Chondrocyte (in vitro differentiated cells): ENCODE results near the gene KIAA0825. TPM values are rescaled to one million over a fixed set of nuclear protein-coding genes. Genes with fewer than 3 reads are reported as not detected.

Source experiments
- DNase-seq: peaks from one replicate; pipeline ENCODE4 v3.0.0; 2021; ENCODE audit warnings: mixed read lengths, low spot score
- H3K27ac Mint-ChIP-seq: one replicate; pipeline ENCODE4 v1.8.0; 2021; ENCODE audit warnings: mild to moderate bottlenecking, moderate library complexity, mixed read lengths; ENCODE audit not compliant: unreplicated experiment
- H3K27me3 Mint-ChIP-seq: 2 replicates; pipeline ENCODE4 v1.8.0; 2021; ENCODE audit warnings: low read depth, mixed read lengths
- H3K36me3 Mint-ChIP-seq: 2 replicates; pipeline ENCODE4 v1.8.0; 2021; ENCODE audit warnings: low read depth, mixed read lengths
- H3K4me1 Mint-ChIP-seq: 2 replicates; pipeline ENCODE4 v1.8.0; 2021; ENCODE audit warnings: low read depth, mild to moderate bottlenecking, mixed read lengths
- H3K4me3 Mint-ChIP-seq: one replicate; pipeline ENCODE4 v1.8.0; 2021; ENCODE audit warnings: mild to moderate bottlenecking, moderate library complexity, mixed read lengths; ENCODE audit not compliant: unreplicated experiment
- H3K9me3 Mint-ChIP-seq: 2 replicates; pipeline ENCODE4 v1.8.0; 2021; ENCODE audit warnings: low read depth, mixed read lengths
- CTCF ChIP-seq: fragments of 200-600 bp; sonication (generic); IDR thresholded peaks from 2 replicates; pipeline ENCODE4 v1.5.0; 2021; ENCODE audit warnings: antibody characterized with exemption, mild to moderate bottlenecking, moderate library complexity
- total RNA-seq: library from RNA; stranded (reverse); gene quantifications from 3 replicates; pipeline ENCODE4 v1.2.1, GENCODE V29; 2021

The KIAA0825 gene
- total RNA-seq, 1 donor from 2014 or later = 3.4 TPM

- H3K9me3 Mint-ChIP-seq = peaks cover 30% of the 10 kb centered on the region
- H3K36me3 Mint-ChIP-seq = peaks cover 11% of the 10 kb centered on the region
- no peak overlapping the region for H3K27ac Mint-ChIP-seq
- no peak for DNase-seq
- no peaks in the 10 kb centered on the region for H3K27me3 Mint-ChIP-seq
- no peak for TF ChIP-seq CTCF
- H3K4me3 Mint-ChIP-seq = no peak overlapping the region
- H3K4me1 Mint-ChIP-seq = no peaks in the 10 kb centered on the region
Observed at GRCh38 chr5:94329115-94329514, 289.3 kb downstream of the KIAA0825 start.

GRCh38 chr5:94326586-94326985 is 291.8 kb downstream of the KIAA0825 start:
- no peak for DNase-seq
- Mint-ChIP-seq H3K9me3 (peaks cover 24% of the 10 kb centered on the region), H3K4me1 (no peaks in the 10 kb centered on the region), H3K27me3 (no peaks in the 10 kb centered on the region), H3K36me3 (peaks cover 9% of the 10 kb centered on the region), H3K27ac (no peak overlapping the region), H3K4me3 (no peak overlapping the region)
- no peak for TF ChIP-seq CTCF

GRCh38 chr5:94316916-94317838 is 301.2 kb downstream of the KIAA0825 start:
- Mint-ChIP-seq H3K4me1 (no peaks in the 10 kb centered on the region), H3K9me3 (peaks cover 2% of the 10 kb centered on the region), H3K36me3 (no peaks in the 10 kb centered on the region), H3K27ac (no peak overlapping the region), H3K27me3 (no peaks in the 10 kb centered on the region), H3K4me3 (no peak overlapping the region)
- DNase-seq = no peak
- no peak for TF ChIP-seq CTCF

- Mint-ChIP-seq H3K4me3 (no peak overlapping the region), H3K9me3 (no peaks in the 10 kb centered on the region), H3K36me3 (no peaks in the 10 kb centered on the region), H3K27ac (no peak overlapping the region), H3K27me3 (no peaks in the 10 kb centered on the region), H3K4me1 (no peaks in the 10 kb centered on the region)
- no peak for DNase-seq
- no peak for TF ChIP-seq CTCF
Observed at GRCh38 chr5:94314460-94315131, 303.8 kb downstream of the KIAA0825 start.

GRCh38 chr5:94313696-94314095 is 304.7 kb downstream of the KIAA0825 start:
- Mint-ChIP-seq H3K4me1 (no peaks in the 10 kb centered on the region), H3K27me3 (no peaks in the 10 kb centered on the region), H3K36me3 (no peaks in the 10 kb centered on the region), H3K27ac (no peak overlapping the region), H3K4me3 (no peak overlapping the region), H3K9me3 (no peaks in the 10 kb centered on the region)
- no peak for DNase-seq
- no peak for TF ChIP-seq CTCF
